ENCODE results near the gene TRAF3IP3.

Gene TRAF3IP3

DNA sequence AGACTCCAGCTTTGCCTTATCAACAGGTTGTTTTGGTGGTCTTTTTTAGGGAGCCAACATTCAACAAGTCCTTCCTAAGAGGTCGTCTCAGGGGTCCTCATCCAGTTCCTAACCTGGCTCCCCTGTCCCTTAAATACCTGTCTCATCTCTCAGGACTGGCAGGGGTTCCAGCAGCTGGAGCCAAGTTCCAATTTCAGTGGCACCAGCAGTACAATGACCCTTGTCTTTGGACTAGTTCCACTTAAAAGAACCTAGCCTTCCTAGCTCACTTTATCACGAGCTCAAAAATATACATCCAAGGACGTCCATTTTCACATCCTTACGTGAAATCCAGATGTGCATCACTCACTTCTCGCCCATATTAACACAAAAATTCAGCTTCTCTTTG lies 18.7 kb upstream of the TRAF3IP3 start:
- in situ Hi-C loops (cut with MboI; ENCODE audit: low sequenced_read_pairs) = no loop called here

DNA sequence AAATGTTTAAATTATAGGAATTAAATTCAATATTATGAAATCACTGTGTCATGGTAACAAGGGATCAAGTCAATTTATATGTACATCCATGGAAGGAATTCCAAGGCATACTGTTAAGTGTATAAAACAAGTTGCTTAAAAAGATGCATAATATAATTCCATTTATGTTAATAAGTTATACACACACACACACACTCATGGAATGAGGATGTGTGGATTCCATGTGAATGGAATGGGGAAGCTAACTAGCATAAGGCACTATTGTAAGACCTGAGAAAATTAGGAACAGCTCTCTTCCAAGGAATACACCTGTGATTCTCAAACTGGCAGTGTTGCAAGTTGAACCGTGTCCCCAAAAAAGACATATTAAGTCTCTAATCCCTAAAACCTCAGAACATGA lies 17.6 kb upstream of the TRAF3IP3 start:
- in situ Hi-C loops (cut with MboI; ENCODE audit: low sequenced_read_pairs) = no loop called here

DNA sequence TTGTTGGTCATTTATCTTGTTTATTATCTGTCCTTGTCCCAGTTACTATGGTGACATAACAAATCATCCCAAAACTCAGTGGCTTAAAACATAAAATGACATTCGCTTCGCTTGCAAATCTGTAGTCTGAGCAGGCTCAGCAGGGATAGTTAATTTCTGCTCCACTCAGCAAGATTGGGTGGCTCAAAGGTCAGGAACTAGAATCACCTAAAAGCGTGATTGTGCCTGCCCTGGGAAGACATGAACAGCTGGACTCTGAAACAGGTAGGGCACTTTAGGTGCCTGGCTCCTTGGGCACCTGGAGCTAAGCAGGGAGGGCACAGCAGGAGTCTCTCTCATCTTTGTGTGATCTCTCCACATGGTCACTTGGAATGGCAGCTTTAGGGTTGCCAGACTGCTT lies 14.7 kb upstream of the TRAF3IP3 start:
- in situ Hi-C loops (cut with MboI; ENCODE audit: low sequenced_read_pairs) = no loop called here

DNA sequence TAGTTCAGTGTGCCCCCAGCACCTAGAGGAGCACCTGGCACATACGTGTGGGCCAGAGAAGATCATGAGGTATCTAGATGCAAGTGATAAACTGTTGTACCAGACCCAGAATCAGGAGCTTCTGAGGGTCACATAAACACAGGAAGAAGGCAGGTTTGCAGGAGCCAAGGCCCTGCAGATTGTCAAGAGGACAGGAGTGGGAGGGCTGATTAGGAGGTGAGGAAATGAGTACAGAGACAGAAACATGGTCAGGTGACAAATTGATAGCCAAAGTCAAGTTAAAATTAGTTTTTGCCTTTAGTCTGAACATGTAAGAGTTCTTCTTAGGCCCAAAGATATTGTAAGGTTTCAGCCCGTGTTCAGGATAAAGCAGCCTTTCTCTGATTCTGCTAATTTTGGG lies 14.0 kb upstream of the TRAF3IP3 start:
- in situ Hi-C loops (cut with MboI; ENCODE audit: low sequenced_read_pairs) = no loop called here

DNA sequence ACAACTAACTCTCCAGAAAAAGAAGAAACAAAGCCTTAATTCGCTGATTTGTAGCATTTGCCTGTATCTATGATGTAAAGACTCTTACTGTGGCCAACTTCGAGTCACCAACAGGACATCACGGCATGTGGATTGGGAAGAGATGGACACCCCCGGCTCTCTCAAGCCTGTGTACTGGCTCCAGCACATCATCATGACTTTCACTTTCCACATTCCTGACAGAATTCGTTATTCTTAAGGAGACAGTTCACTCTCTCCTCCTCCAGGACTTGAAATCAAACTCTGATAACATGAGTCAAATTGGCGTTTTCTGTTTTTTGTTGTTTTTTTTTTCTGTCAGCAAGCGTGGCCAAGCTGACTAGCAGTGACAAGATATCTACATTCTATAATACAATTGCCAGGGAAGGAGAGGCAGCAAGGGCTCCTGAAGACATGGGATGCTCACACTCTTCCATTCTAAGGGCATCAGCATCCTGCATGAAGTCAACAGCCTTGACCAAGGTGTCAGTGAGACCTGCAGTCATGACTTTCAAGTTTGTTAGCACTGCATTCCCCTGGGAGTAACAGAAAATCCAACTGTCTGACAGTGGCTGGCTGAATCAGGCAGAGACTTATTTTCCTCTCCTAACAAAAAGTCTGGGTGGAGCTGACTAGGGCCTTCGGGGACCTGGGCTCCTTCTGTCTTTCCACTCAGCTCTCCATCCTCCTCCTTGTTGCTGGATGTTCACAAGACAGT lies 13.3 kb upstream of the TRAF3IP3 start:
- in situ Hi-C loops (cut with MboI; ENCODE audit: low sequenced_read_pairs) = no loop called here

DNA sequence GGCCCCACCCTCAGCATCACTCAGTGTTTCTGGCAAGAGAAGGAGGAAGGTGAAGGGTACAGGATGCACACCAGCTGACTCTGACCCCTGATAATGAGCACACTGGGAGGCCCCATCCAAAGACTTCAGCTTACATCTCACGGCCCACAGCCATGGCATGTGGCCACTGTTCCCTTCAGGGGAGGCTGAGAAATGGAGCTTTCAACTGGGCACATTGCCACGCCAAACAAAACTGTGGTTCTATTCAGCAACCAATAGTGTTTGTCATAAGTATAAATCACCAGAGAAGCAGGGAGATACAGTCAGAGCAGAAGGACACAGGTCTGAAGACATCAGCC lies 12.7 kb upstream of the TRAF3IP3 start:
- in situ Hi-C loops (cut with MboI; ENCODE audit: low sequenced_read_pairs) = no loop called here

DNA sequence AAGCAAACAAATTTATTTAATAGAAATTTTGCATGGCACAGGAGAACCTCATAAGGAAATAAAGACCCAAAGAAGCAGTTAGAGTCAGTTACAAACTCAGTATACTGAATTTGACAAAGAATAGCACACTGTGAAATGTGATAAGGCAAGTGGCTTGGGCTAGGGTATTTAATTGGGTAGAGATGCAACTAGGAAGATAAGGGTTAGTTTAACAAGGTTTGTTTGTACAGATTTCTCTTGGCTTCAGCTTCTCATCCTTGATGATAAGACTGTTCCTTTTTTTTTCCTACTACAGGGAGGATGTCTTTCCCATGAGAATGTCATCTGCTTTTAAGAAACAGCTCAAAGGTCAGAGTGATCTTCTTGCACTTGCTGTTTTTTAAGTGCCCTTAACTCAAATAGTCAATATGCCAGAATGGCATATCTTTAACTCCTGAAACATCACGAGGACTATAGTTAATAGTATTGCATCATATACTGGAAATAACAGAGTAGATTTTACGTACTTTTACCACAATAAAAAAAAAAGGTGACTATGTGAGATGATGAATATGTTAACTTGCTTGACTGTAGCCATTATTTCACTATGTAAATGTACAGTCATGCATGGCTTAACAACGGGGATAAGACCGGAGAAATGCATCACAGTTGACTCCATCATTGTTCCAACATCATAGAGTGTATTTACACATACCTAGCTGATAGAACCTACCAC lies 9.2 kb upstream of the TRAF3IP3 start:
- in situ Hi-C loops (cut with MboI; ENCODE audit: low sequenced_read_pairs) = no loop called here

DNA sequence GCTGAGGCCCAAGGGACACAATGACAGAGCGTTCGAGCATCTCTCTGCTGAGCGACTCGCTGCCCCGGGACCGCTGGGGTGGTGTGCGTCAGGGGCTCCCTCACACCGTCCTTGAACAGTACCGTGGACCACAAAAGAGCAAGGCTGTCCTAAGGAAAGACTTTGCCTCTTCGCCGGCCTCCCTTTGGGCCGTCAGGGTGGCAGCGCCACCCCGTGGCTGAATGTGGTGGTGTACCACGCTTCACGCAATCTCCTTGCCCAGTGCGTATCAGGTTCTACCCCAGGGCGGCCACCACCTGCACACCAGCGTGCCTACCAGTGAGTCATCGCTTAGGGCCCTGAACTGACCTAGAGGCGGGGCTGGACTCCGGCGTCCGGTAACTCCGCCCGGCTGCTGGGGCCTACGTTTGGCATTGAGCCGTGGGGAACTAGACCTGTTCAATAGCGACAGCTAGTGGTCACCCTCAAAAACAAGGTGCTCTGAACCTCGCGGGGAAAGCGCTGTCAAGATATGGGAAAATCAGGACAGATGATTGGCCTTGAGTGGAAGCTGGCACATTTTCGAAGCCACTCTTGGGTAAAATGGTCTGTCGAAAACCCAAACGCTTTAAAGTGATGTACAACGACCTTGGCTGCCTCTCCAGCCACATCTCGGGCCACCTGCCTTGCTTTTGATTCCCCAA lies 8.1 kb upstream of the TRAF3IP3 start:
- in situ Hi-C loops (cut with MboI; ENCODE audit: low sequenced_read_pairs) = no loop called here

DNA sequence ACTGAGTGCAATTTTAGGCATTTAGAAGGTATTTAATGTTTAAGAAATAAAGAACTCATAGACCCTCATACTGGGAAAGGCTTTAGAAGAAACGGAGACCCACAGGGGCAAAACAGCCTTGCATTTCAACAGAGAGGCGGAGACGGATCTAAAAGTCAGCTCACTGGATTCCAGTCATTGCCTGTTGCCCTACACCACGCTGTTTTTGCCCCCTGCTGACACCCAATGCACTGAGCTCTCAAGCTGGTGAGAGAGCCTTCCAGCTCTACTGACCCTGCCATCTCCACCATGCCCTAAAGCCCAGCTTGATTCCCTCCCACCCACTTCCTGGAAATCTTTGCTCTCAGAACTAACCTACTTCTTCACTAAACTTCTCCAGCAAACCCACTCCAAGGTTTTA lies 7.2 kb upstream of the TRAF3IP3 start:
- in situ Hi-C loops (cut with MboI; ENCODE audit: low sequenced_read_pairs) = no loop called here

DNA sequence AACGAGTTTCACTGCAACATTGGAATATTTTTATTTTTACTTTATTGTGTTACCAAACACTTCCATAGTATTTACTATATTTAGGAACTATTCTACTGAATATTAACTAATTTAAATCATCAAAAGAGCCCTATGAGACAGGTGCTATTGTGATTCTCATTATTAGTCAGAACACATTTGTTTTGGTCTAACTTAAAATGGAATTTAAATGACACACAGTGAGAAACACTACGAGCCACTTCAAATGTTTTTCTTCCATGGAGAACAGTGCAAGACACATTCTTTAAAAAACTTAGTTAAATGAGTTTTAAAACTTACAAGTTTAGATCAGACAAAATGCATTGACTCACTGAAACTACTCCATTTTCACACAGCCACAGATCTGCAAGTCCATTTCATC lies 6.6 kb upstream of the TRAF3IP3 start:
- in situ Hi-C loops (cut with MboI; ENCODE audit: low sequenced_read_pairs) = no loop called here

DNA sequence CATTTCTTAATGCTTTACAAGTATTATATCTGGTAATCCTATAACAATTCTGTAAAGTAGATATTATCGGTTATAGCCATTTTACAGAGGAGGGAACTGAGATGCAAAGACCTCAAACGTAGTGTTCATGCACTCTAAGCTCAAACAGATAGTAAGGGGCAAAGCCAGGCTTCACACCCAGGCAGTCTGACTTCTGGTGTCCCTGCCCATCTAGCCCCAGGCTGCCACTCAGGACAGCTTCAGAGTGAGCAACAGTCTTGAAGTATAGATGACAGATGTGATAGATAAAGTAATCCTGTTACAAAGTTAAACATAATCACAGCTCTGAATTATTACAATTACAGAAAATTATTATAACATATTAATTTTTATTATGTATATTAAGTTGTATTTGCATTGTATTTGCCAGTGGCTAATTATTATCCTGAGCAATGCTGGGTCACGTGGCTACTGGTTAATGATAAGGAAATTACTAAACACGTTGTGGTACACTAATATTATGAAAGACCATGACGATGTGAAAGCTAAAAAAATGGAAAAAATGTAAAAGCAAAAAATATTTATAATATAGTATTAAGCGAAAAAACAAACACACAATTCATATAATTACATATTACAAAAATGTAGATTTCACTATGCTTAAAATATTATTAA lies 6.1 kb upstream of the TRAF3IP3 start:
- in situ Hi-C loops (cut with MboI; ENCODE audit: low sequenced_read_pairs) = no loop called here

DNA sequence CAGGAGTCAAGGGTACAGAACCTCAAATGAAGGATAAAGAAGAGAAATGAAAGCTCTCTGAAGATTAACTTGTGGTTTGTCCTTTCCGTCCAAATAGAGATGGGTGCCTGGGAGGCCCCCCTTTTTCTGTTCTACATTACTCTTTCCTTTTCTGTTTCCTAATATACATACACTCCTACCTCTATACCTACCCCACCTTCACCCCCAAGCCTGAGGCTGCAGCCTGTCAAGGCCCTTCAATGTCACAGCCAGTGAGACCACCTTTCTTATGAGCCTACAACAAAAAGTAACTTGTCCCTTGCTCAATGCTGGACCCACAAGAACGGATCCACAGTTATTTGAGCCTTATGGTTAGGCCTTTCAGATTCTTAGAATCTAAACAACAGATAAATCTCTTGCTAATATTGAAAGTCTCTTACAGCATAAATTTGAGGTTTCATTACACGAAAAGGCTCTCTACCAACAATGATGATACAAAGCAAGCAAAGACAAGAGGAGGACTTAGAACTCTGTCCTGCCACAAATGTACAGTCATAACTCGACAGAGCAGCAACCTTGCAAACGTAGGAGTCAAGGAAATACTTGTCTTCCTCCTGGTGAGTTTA lies 4.1 kb upstream of the TRAF3IP3 start:
- in situ Hi-C loops (cut with MboI; ENCODE audit: low sequenced_read_pairs) = no loop called here

DNA sequence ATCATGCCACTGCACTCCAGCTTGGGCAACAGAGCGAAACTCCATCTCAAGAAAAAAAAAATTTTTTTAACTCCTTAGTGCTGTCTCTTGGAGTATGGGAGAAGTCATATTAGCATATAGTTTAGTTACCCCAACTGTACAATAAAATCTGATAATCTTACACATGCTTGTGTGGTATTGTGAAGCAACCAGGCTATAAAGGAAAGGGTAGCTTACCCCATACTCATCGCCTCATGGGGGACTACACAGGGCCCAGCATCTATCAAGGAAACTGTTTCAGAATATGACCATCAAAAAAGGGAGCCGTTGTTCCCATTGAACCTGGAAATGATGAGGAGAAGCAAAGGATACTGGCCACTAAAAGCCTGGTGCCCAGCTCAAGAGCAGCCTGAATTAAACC lies 3.0 kb upstream of the TRAF3IP3 start:
- in situ Hi-C loops (cut with MboI; ENCODE audit: low sequenced_read_pairs) = no loop called here

DNA sequence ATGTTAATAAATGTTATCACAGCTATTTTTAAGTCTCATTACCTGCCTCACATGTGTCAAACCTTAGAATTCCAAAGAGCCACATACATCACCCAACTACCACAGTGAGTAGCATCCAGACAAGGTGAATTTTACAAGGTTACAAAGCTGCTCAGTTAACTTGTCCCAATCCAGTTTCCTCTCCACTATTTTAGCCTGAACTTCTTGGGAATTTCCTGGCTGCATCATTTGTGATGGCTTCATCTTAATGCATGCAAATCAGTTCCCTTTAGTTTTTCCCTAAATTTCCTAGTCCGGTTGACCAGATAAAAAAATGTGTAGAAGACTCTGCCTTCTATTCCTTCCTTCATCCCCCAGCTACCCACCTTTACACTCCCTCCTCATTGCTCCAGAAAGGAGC lies 597 bp upstream of the TRAF3IP3 start:
- in situ Hi-C loops (cut with MboI; ENCODE audit: low sequenced_read_pairs) = no loop called here

DNA sequence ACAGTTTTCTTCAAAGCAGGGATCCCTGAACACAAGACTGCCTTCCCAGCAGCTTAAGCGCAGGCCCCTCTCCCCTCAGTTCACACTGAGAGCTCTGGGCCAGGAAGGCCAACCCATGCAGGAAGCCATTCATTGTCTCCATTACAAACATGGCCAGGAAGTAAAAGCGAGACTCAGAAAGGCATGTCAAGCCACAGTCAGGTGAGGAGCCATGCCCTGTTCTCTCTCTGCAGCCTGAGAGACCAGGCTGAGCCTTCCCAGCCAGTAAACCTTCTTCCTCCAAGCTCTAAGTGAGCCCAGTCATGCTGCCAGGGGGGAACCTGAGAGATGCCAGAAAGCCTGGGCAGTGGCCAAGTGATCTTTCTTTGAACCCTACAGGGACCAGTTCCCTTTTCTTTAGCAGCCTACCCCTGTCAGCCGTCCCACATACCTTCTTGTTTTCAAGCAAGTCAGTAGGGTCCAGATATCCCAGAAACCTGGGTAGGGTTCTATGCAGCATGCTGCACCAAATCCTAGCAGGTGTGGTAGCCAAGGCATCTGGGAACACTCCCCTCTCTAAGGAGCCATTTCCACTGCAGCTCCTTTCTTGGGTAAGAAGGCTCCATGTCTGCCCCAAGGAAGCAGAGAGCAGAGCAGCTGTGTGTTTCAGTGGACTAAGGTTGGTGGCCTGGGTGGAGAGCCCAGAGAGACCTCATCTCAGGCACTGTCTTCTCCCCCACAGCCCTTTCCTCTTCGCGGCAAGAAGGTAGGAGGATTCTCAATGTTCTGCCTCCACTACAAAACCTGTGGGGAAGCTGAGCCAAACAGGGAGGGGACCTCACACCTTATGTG lies 977 bp downstream of the TRAF3IP3 start:
- in situ Hi-C loops (cut with MboI; ENCODE audit: low sequenced_read_pairs) = no loop called here

DNA sequence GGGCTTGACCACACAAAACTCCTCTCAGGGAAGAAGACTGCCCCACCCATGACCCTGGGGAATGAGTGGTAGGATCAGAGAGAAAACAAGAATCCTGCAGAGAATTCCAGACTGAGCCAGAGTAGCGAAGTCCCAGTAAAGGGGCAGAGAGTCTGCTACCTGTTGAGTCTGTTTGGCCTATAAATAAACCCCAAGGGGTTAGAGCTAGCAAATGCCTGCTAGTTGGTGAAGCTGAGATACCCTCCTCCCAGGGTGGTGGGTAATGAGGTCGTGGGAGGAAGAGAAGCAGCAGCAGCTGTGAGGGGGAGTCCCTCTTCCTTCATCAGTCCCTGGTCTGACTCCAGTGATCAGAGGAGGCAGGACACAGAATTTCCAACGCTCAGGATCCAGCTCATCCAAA lies 2.5 kb downstream of the TRAF3IP3 start:
- in situ Hi-C loops (cut with MboI; ENCODE audit: low sequenced_read_pairs) = no loop called here

DNA sequence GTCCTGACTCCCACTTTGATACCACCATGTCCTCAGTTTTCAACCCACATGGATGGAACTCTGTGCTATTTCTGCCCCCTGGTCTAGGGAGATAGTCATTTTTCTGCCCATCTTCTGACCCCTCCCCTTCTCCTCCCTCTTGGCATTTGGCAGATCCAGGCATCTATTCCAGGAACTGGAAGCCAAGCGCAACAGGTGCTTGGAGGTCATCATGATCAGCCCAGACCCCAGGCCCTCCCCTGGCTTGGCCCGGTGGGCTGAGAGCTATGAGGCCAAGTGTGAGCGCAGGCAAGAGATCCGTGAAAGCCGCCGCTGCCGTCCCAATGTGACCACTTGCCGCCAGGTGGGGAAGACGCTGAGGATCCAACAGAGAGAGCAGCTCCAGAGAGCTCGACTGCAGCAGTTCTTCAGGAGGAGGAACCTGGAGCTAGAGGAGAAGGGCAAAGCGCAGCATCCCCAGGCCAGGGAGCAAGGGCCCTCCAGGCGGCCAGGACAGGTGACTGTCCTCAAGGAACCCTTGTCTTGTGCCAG lies 4.0 kb downstream of the TRAF3IP3 start:
- in situ Hi-C loops (cut with MboI; ENCODE audit: low sequenced_read_pairs) = no loop called here

DNA sequence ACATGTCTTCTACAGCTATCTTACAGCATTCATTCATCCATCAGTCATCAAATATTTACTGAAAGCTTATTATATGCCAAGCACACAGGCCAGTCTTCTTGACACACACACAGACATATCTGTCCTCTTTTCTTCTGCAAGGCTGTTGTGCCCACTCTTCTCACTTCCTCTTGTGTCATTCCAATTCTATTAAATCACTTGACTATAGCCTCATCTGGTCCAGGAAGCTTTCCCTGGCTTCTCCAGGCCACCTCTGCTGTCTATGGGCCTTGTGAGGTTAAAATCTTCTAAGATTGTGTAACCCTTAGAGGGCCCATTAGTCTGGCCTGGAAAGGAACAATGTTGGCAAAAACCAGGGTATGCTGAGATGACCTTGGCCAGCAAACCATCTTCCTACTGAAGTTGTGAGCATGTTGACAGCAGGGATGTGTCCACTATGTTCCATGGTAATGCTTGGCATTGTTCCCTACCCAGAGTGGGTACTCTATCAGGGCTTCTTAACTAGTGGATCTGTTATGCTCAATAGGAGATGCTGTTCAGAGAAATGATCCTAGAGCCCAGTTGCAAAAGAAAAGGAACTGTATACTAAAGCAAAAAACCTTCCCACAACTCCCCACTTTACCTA lies 5.3 kb downstream of the TRAF3IP3 start:
- in situ Hi-C loops (cut with MboI; ENCODE audit: low sequenced_read_pairs) = no loop called here

DNA sequence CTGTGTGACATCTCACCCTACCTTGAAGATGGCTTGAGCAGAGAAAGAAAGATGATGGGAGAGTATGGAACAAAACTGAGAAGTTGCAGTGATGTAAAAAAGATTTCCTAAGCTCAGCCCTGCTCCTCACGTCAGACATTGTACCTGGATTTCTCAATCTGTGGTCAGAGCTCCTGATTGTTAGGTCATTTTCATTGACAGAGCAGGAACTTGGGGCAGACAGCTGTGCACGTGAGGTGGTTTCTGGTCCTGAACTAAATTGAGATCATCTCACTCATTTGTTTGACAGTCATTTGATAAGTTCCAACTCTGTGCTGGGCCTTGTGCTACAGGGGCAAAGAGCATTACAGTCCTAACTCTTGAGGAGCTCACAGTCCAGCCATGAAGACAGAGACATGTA lies 10.2 kb downstream of the TRAF3IP3 start:
- in situ Hi-C loops (cut with MboI; ENCODE audit: low sequenced_read_pairs) = no loop called here

DNA sequence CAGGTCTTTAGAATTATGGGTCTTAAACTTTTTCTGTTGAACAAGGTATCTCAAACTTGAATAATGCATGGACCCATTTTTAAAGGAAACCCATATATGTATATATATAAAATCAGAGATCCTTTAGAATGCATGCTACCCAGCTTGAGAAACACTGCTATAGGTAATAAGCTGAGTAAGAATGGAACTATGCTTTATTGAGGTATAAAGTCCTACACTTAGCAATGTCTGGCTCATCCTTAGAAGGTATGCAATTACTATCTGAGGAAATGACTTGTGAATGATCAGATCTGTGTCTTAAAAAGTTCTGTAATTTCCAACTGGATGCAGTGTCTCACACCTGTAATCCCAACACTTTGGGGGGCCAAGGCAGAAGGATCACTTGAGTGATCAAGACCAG lies 11.2 kb downstream of the TRAF3IP3 start:
- in situ Hi-C loops (cut with MboI; ENCODE audit: low sequenced_read_pairs) = no loop called here
